ENCODE results near the gene SORCS2. TPM values are rescaled to one million over a fixed set of nuclear protein-coding genes. Genes with fewer than 3 reads are reported as not detected.

The SORCS2 gene
- total and polyA plus RNA-seq, 2 of the 13 experiments (the other 11 are each of a cell fraction or from before 2014, with no cell fraction given): 0.82 to 1.0 TPM

DNA sequence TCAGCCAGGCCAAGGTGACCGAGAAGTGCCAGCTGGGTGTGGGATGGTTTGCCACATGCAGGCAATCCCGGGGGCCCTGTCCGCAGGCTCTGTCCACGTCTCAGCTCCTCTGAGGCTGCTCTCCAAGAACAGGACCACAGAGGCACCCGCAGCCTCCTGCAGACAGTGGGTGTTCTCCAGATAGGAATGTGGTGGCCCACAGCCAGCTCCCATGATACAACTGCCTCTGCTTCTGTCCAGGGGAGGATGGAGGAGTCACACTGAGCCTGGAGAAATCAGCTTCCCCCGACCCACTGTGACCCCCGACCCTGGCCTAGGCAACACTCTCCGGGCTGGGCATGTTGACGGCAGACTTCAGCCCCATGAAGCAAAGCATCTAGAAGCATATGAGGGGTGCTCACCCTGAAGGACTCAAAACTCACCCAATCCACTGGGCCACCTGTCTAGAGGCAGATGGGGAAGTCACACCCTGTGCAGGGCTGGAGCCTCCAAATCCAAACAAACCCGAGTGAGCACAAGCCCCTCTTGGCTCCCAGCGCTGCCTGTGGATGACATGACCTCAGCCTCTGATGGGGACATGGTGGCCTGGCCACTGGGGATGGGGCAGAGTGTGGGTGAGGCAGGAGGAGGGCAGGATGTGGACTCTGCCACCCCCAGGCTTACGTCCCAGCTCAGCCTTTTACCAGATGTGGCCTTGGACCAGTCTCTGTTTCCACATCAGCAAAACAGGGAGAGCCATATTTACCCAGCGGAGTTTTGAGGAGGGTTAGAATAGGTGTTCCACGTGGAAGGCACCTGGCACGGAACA, 140.1 kb downstream of the SORCS2 start:
- no peak for DNase-seq (ENCODE audit: low spot score)
- in situ Hi-C loops (cut with HindIII; ENCODE audit: extremely low pct_ligation_motif_present, low pct_unique_long_range_greater_than_20kb) (no loop called here), intact Hi-C loops (cut with micrococcal nuclease; ENCODE audit: unreplicated experiment) (loop anchor here (10.0 kb wide), 1 partner anchor 138 kb away; the partner anchor contains the start of gene SORCS2)
- Histone ChIP-seq H3K36me3 (replicated peaks in 1 of 2; ENCODE audit: control insufficient read depth in 1 of 2, insufficient read depth in 2 of 2, low read length in 2 of 2) (no peaks in the 10 kb centered on the region), H3K4me1 (ENCODE audit: insufficient read depth, low read length) (no peaks in the 10 kb centered on the region), H4K20me1 (ENCODE audit: insufficient read depth, low read length) (0 out of 2 replicates have a peak, but pooled peaks cover 3% of the 10 kb centered on the region), H3K4me2 (ENCODE audit: low read depth, low read length) (no peak overlapping the region), H3K27ac (ENCODE audit: extremely low read length, insufficient read depth, low read length) (no peak overlapping the region), H3K9me3 (ENCODE audit: low read length) (no peaks in the 10 kb centered on the region), H2AFZ (ENCODE audit: low read length) (no peak overlapping the region), H3K27me3 (ENCODE audit: control insufficient read depth in 1 of 2, insufficient read depth in 2 of 2, low read length in 2 of 2) (peaks cover 14 to 71% of the 10 kb centered on the region in 2 experiments; a peak in 4 of 5 replicates), H3K79me2 (ENCODE audit: insufficient read depth, low read length) (no peaks in the 10 kb centered on the region), H3K9ac (ENCODE audit: insufficient read depth, low read depth, low read length) (no peak overlapping the region), H3K4me3 (replicated peaks in 1 of 3; ENCODE audit: insufficient read depth in 1 of 3, low read depth in 2 of 3, low read length in 3 of 3) (no peak overlapping the region)
- BruUV-seq (replicated peaks): no TSS peak
- ChIA-PET POLR2A (no interaction called here), CTCF (ENCODE audit: low intra/inter-chr PET ratio, low total read pairs) (no interaction called here)
- no peak for FAIRE-seq
- WGBS (ENCODE audit: low lambda C conversion rate): 7% methylated on average over 5 of the region's 15 CpGs
- no peak for ATAC-seq
- no peak for TF ChIP-seq ZNF326 (CRISPR knock-in tag; IDR thresholded peaks at IDR 0.05; ENCODE audit: borderline replicate concordance)
- TF ChIP-seq ZNF136 (CRISPR knock-in tag; IDR thresholded peaks at IDR 0.05; ENCODE audit: low read depth): no peak
- no peak for TF ChIP-seq ZNF556 (CRISPR knock-in tag; IDR thresholded peaks at IDR 0.05; ENCODE audit: borderline replicate concordance)
- no peak for TF ChIP-seq ASH2L (IDR thresholded peaks at IDR 0.05; ENCODE audit: insufficient read length, low read depth, low read length)
- TF ChIP-seq ZNF652 (CRISPR knock-in tag; IDR thresholded peaks at IDR 0.05; ENCODE audit: borderline replicate concordance, low read depth): no peak
- no peak for TF ChIP-seq SNRNP70 (IDR thresholded peaks at IDR 0.05; ENCODE audit: low read depth, low read length)
- TF ChIP-seq SRSF9 (IDR thresholded peaks at IDR 0.05; ENCODE audit: borderline replicate concordance, insufficient read depth, low read depth, low read length, poor library complexity, severe bottlenecking): no peak
- TF ChIP-seq, protein P1, sequence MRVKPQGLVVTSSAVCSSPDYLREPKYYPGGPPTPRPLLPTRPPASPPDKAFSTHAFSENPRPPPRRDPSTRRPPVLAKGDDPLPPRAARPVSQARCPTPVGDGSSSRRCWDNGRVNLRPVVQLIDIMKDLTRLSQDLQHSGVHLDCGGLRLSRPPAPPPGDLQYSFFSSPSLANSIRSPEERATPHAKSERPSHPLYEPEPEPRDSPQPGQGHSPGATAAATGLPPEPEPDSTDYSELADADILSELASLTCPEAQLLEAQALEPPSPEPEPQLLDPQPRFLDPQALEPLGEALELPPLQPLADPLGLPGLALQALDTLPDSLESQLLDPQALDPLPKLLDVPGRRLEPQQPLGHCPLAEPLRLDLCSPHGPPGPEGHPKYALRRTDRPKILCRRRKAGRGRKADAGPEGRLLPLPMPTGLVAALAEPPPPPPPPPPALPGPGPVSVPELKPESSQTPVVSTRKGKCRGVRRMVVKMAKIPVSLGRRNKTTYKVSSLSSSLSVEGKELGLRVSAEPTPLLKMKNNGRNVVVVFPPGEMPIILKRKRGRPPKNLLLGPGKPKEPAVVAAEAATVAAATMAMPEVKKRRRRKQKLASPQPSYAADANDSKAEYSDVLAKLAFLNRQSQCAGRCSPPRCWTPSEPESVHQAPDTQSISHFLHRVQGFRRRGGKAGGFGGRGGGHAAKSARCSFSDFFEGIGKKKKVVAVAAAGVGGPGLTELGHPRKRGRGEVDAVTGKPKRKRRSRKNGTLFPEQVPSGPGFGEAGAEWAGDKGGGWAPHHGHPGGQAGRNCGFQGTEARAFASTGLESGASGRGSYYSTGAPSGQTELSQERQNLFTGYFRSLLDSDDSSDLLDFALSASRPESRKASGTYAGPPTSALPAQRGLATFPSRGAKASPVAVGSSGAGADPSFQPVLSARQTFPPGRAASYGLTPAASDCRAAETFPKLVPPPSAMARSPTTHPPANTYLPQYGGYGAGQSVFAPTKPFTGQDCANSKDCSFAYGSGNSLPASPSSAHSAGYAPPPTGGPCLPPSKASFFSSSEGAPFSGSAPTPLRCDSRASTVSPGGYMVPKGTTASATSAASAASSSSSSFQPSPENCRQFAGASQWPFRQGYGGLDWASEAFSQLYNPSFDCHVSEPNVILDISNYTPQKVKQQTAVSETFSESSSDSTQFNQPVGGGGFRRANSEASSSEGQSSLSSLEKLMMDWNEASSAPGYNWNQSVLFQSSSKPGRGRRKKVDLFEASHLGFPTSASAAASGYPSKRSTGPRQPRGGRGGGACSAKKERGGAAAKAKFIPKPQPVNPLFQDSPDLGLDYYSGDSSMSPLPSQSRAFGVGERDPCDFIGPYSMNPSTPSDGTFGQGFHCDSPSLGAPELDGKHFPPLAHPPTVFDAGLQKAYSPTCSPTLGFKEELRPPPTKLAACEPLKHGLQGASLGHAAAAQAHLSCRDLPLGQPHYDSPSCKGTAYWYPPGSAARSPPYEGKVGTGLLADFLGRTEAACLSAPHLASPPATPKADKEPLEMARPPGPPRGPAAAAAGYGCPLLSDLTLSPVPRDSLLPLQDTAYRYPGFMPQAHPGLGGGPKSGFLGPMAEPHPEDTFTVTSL (CRISPR knock-in tag; IDR thresholded peaks at IDR 0.05; ENCODE audit: borderline replicate concordance): no peak
- no peak for TF ChIP-seq KMT2A (CRISPR knock-in tag; IDR thresholded peaks at IDR 0.05)
- TF ChIP-seq, protein P2, sequence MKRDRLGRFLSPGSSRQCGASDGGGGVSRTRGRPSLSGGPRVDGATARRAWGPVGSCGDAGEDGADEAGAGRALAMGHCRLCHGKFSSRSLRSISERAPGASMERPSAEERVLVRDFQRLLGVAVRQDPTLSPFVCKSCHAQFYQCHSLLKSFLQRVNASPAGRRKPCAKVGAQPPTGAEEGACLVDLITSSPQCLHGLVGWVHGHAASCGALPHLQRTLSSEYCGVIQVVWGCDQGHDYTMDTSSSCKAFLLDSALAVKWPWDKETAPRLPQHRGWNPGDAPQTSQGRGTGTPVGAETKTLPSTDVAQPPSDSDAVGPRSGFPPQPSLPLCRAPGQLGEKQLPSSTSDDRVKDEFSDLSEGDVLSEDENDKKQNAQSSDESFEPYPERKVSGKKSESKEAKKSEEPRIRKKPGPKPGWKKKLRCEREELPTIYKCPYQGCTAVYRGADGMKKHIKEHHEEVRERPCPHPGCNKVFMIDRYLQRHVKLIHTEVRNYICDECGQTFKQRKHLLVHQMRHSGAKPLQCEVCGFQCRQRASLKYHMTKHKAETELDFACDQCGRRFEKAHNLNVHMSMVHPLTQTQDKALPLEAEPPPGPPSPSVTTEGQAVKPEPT (CRISPR knock-in tag; IDR thresholded peaks at IDR 0.05; ENCODE audit: low read depth): no peak
- TF ChIP-seq NFE2 (CRISPR knock-in tag; IDR thresholded peaks at IDR 0.05): no peak
- TF ChIP-seq ZNF235 (CRISPR knock-in tag; IDR thresholded peaks at IDR 0.05; ENCODE audit: borderline replicate concordance): no peak
- no peak for TF ChIP-seq MLLT10 (CRISPR knock-in tag; IDR thresholded peaks at IDR 0.05)
- TF ChIP-seq CBFB (CRISPR knock-in tag; IDR thresholded peaks at IDR 0.05): no peak
